ENCODE measurements around the gene SLC6A13.
"Not testable (repeated sequence)": the region's sequence is repeated elsewhere in the genome, so short reads cannot be mapped to it uniquely, and the experiment has no call there.

SLC6A13 gene

GRCh38 chr12:262817-263216 is at the start of gene SLC6A13:
Gene SLC6A13, minus strand, starts transcription at chr12:262836. Its CDS starts 2,784 bp downstream, at chr12:260052.
- no peak for DNase-seq

- no peak for DNase-seq
These were observed 45.9 kb upstream of the SLC6A13 start for GRCh38 chr12:308511-308910.

- DNase-seq, result no peak
These were observed 44.8 kb upstream of the SLC6A13 start for GRCh38 chr12:307406-307805.

GRCh38 chr12:304805-305204 is 42.2 kb upstream of the SLC6A13 start:
- no peak for DNase-seq

GRCh38 chr12:302766-303165 is 40.1 kb upstream of the SLC6A13 start:
- not testable (repeated sequence) for DNase-seq

- DNase-seq, result not testable (repeated sequence)
These were observed 37.5 kb upstream of the SLC6A13 start for GRCh38 chr12:300166-300565.

- DNase-seq, result not testable (repeated sequence)
These were observed 36.9 kb upstream of the SLC6A13 start for GRCh38 chr12:299511-299910.

GRCh38 chr12:298059-298458 is 35.4 kb upstream of the SLC6A13 start:
- DNase-seq, result not testable (repeated sequence)

- no peak for DNase-seq
These were observed 32.5 kb upstream of the SLC6A13 start for GRCh38 chr12:295132-295531.

- DNase-seq, result peak; percentile 93
These were observed 30.6 kb upstream of the SLC6A13 start for GRCh38 chr12:293199-293598.

GRCh38 chr12:292186-292585 is 29.6 kb upstream of the SLC6A13 start:
- DNase-seq, result no peak

- DNase-seq, result no peak
These were observed 28.6 kb upstream of the SLC6A13 start for GRCh38 chr12:291153-291723.

GRCh38 chr12:288687-289086 is 26.1 kb upstream of the SLC6A13 start:
- no peak for DNase-seq

GRCh38 chr12:286531-287300 is 24.1 kb upstream of the SLC6A13 start:
- DNase-seq, result no peak

GRCh38 chr12:278046-278445 is 15.4 kb upstream of the SLC6A13 start:
- peak; percentile 62 for DNase-seq

GRCh38 chr12:275812-276211 is 13.2 kb upstream of the SLC6A13 start:
- DNase-seq, result no peak

- peak; percentile 68 for DNase-seq
These were observed 10.7 kb upstream of the SLC6A13 start for GRCh38 chr12:273382-273781.

GRCh38 chr12:272942-273341 is 10.3 kb upstream of the SLC6A13 start:
- DNase-seq, result peak; percentile 43

- no peak for DNase-seq
These were observed 8.5 kb upstream of the SLC6A13 start for GRCh38 chr12:271161-271560.

GRCh38 chr12:269191-269590 is 6.6 kb upstream of the SLC6A13 start:
- DNase-seq, result no peak

GRCh38 chr12:268483-268840 is 5.8 kb upstream of the SLC6A13 start:
- no peak for DNase-seq

- DNase-seq, result no peak
These were observed 5.2 kb upstream of the SLC6A13 start for GRCh38 chr12:267581-268482.

- no peak for DNase-seq
These were observed 2.5 kb upstream of the SLC6A13 start for GRCh38 chr12:265096-265495.

- DNase-seq, result no peak
These were observed 1.6 kb upstream of the SLC6A13 start for GRCh38 chr12:264269-264668.
